A673 (cell line): ENCODE results near the gene HAPLN3. TPM values are rescaled to one million over a fixed set of nuclear protein-coding genes. Genes with fewer than 3 reads are reported as not detected.

Source experiments
- BruUV-seq: library from RNA; stranded (reverse); fragments of 400-500 nt; replicated peaks from 2 replicates; lab custom pipeline; 2021; lab: Mats Ljungman, UMichigan
- CTCF ChIA-PET: fragments of 300-600 bp; sonication (Branson Sonifier 250); formaldehyde crosslinking; loops from one replicate; lab custom pipeline; 2022; ENCODE audit warnings: antibody characterized with exemption; lab: Charles Lee
- POLR2A ChIA-PET: fragments of 300-600 bp; sonication (Branson Sonifier 250); formaldehyde crosslinking; loops from one replicate; lab custom pipeline; 2022; ENCODE audit warnings: antibody characterized with exemption; ENCODE audit not compliant: low non-redundant PET; lab: Charles Lee
- DNase-seq: peaks from one replicate; pipeline ENCODE4 v3.0.0-alpha.2; 2015; ENCODE audit warnings: low spot score
- H3K27ac ChIP-seq: fragments of 200-600 bp; sonication (generic); 2 replicates; pipeline ENCODE4 v1.5.1; 2016; ENCODE audit warnings: mixed run types, low read depth, mild to moderate bottlenecking, mixed read lengths, antibody characterized with exemption, low read length; ENCODE audit not compliant: poor library complexity, severe bottlenecking
- H3K27me3 ChIP-seq: fragments of 200-600 bp; sonication (generic); replicated peaks from 2 replicates; pipeline ENCODE4 v1.6.1; 2017; ENCODE audit warnings: mixed run types, low read depth, mild to moderate bottlenecking, mixed read lengths, antibody characterized with exemption, low read length; ENCODE audit not compliant: insufficient read depth, poor library complexity
- H3K36me3 ChIP-seq: fragments of 200-600 bp; sonication (generic); 2 replicates; pipeline ENCODE4 v1.6.1; 2016; ENCODE audit warnings: mixed run types, mild to moderate bottlenecking, mixed read lengths, antibody characterized with exemption, low read length; ENCODE audit not compliant: insufficient read depth, poor library complexity, severe bottlenecking
- H3K4me1 ChIP-seq: fragments of 200-600 bp; sonication (generic); 2 replicates; pipeline ENCODE4 v1.6.1; 2017; ENCODE audit warnings: mixed run types, mild to moderate bottlenecking, mixed read lengths, antibody characterized with exemption, low read length; ENCODE audit not compliant: insufficient read depth, poor library complexity, severe bottlenecking
- H3K4me3 ChIP-seq: fragments of 200-600 bp; sonication (generic); 2 replicates; pipeline ENCODE4 v1.5.1; 2016; ENCODE audit warnings: low read depth, mixed run types, mild to moderate bottlenecking, mixed read lengths, low read length; ENCODE audit not compliant: poor library complexity, severe bottlenecking
- H3K9me3 ChIP-seq: fragments of 200-600 bp; sonication (generic); 2 replicates; pipeline ENCODE4 v1.6.1; 2016; ENCODE audit warnings: mixed run types, low read depth, mild to moderate bottlenecking, mixed read lengths, antibody characterized with exemption, low read length; ENCODE audit not compliant: poor library complexity, severe bottlenecking
- CTCF ChIP-seq: fragments of 300-800, 200-600 bp; sonication (generic); conservative IDR thresholded peaks from 2 replicates; pipeline ENCODE4 v1.5.1; 2017; ENCODE audit warnings: low read depth, mild to moderate bottlenecking, antibody characterized with exemption, low read length, moderate library complexity, mixed read lengths
- EZH2 ChIP-seq: fragments of 200-600 bp; sonication (generic); IDR thresholded peaks from 2 replicates; pipeline ENCODE4 v1.6.1; 2017; ENCODE audit warnings: borderline replicate concordance, low read depth, mild to moderate bottlenecking, mixed read lengths, antibody characterized with exemption, low read length; ENCODE audit not compliant: poor library complexity, severe bottlenecking
- intact Hi-C: fragments of 100-400 bp; cut with micrococcal nuclease; formaldehyde crosslinking; loops from one replicate; pipeline ENCODE4 v1.10.0; 2022; ENCODE audit not compliant: unreplicated experiment
- total RNA-seq: library from RNA; stranded (reverse); gene quantifications from 2 replicates; pipeline ENCODE4 v1.2.3, GENCODE V29; 2021

Gene HAPLN3
- total RNA-seq, 1 experiment from 2014 or later, result 1.4 TPM

- H3K4me1 ChIP-seq, result peaks cover 14% of the 10 kb centered on the region
- ChIA-PET POLR2A (no interaction called here), CTCF (no interaction called here)
- H3K36me3 ChIP-seq, result no peaks in the 10 kb centered on the region
- intact Hi-C loops, result no loop called here
- H3K27ac ChIP-seq, result no peak overlapping the region
- TF ChIP-seq EZH2 (no peak), CTCF (peak; percentile 81)
- H3K27me3 ChIP-seq, result no peaks in the 10 kb centered on the region
- H3K4me3 ChIP-seq, result peak overlapping the region; percentile 43
- peak; percentile 61 for DNase-seq
- no TSS peak for BruUV-seq
- no peaks in the 10 kb centered on the region for H3K9me3 ChIP-seq
These were observed 961 bp downstream of the HAPLN3 start for GRCh38 chr15:88894348-88894818.

- Histone ChIP-seq H3K9me3 (no peaks in the 10 kb centered on the region), H3K4me1 (peaks cover under 1% of the 10 kb centered on the region), H3K27ac (no peak overlapping the region), H3K36me3 (no peaks in the 10 kb centered on the region), H3K27me3 (no peaks in the 10 kb centered on the region), H3K4me3 (no peak overlapping the region)
- no TSS peak for BruUV-seq
- no peak for DNase-seq
- ChIA-PET POLR2A (no interaction called here), CTCF (no interaction called here)
- TF ChIP-seq EZH2, result no peak
- no peak for TF ChIP-seq CTCF
- intact Hi-C loops, result no loop called here
These were observed 3.6 kb downstream of the HAPLN3 start for GRCh38 chr15:88891540-88892254.

- no TSS peak for BruUV-seq
- TF ChIP-seq EZH2 (no peak), CTCF (no peak)
- Histone ChIP-seq H3K4me1 (no peaks in the 10 kb centered on the region), H3K27me3 (no peaks in the 10 kb centered on the region), H3K36me3 (no peaks in the 10 kb centered on the region), H3K27ac (no peak overlapping the region), H3K4me3 (no peak overlapping the region), H3K9me3 (no peaks in the 10 kb centered on the region)
- intact Hi-C loops, result no loop called here
- CTCF ChIA-PET, result no interaction called here
- DNase-seq, result no peak
- POLR2A ChIA-PET, result no interaction called here
These were observed 4.8 kb downstream of the HAPLN3 start for GRCh38 chr15:88890495-88890894.
